ENCODE data around the gene EMILIN3. TPM values are rescaled to one million over a fixed set of nuclear protein-coding genes. Genes with fewer than 3 reads are reported as not detected.
A peak's percentile ranks its signal among the peaks of the same experiment; 100 is the strongest.

The EMILIN3 gene
- total RNA-seq, 2 donors from 2014 or later = 0.14 to 0.27 TPM

DNA sequence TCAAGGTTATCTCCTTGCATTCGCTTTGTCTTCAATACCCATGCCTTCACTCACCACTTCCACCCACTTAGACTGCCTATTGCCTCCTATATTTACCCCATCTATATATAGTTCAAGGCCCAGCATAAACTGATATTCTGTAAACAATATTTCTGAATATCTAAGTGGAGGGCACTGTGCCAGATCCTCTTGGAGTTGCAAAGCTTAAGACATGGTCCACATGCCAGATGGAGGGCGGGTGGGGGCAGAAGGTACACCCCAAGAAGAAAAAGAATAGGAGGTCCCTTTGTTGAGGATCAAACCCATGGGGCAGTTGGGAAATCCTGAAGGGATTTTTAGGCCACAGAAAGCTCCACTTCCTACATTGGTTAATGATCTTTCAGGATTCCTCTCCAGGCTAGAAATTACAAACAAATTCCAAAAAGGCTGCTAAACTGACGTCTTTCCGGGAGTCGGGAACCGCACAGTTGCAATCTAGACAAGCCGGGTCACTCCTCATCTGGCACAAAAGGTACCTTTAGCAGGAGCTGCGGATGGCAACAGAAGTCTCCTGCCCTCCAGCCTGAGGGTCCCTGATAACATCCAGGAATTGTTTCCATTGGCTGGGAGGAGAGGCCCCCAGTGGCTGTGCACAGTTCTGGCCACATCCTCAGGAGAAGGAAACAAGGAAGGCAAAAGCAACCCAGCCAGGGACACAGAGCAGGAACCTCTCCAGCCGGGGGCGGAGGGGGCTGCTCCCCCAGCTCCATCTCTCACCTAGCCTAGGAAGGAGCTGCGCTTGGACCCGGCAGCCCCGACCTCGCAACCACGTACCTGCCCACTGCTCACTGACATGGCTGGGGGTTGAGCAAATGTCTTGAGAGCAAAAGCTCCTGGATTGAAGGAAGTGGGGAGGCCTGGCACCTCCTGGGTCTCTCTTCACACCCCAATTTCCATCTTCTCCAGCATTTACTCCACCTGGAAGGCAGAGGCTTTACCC, 31.9 kb downstream of the EMILIN3 start:
- TF ChIP-seq, protein P1, sequence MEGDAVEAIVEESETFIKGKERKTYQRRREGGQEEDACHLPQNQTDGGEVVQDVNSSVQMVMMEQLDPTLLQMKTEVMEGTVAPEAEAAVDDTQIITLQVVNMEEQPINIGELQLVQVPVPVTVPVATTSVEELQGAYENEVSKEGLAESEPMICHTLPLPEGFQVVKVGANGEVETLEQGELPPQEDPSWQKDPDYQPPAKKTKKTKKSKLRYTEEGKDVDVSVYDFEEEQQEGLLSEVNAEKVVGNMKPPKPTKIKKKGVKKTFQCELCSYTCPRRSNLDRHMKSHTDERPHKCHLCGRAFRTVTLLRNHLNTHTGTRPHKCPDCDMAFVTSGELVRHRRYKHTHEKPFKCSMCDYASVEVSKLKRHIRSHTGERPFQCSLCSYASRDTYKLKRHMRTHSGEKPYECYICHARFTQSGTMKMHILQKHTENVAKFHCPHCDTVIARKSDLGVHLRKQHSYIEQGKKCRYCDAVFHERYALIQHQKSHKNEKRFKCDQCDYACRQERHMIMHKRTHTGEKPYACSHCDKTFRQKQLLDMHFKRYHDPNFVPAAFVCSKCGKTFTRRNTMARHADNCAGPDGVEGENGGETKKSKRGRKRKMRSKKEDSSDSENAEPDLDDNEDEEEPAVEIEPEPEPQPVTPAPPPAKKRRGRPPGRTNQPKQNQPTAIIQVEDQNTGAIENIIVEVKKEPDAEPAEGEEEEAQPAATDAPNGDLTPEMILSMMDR (IDR thresholded peaks at IDR 0.05) = no peak
- H3K4me3 ChIP-seq = no peak overlapping the region
- DNase-seq (ENCODE audit: low spot score) = no peak
- no peak overlapping the region for H3K27ac ChIP-seq
- H3K4me1 ChIP-seq (ENCODE audit: control insufficient read depth in 1 of 2, low read depth in 2 of 2) = peaks cover 1 to 13% of the 10 kb centered on the region in 2 donors
- no peaks in the 10 kb centered on the region for H3K27me3 ChIP-seq (replicated peaks; ENCODE audit: insufficient read depth)
- ATAC-seq (ENCODE audit: insufficient number of reproducible peaks, low FRiP score, low read depth) = no peak
- no peaks in the 10 kb centered on the region for H3K36me3 ChIP-seq
- no peaks in the 10 kb centered on the region for H3K9me3 ChIP-seq

DNA sequence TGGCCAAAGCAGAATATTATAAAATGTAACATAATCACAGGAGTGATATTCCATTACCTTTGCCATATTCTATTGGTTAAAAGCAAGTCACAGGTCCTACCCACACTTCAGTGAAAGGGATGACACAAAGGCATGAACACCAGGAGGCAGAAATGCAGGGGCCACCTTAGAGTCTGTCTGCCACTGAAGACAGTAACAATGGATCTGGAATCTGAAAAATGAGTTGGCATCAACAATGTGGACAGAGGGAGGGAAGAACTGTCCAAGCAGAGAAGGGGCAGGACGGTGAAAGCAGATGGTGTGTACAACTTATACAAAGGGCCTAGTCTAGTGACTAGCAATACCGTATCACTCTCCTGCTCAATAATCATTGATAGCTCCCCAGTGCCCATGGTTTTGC, 32.6 kb downstream of the EMILIN3 start:
- no peaks in the 10 kb centered on the region for H3K9me3 ChIP-seq
- no peak for DNase-seq (ENCODE audit: low spot score)
- H3K27ac ChIP-seq = no peak overlapping the region
- no peak for ATAC-seq (ENCODE audit: insufficient number of reproducible peaks, low FRiP score, low read depth)
- TF ChIP-seq, protein P1 (IDR thresholded peaks at IDR 0.05) = no peak
- peaks cover 2 to 10% of the 10 kb centered on the region in 2 donors for H3K4me1 ChIP-seq (ENCODE audit: control insufficient read depth in 1 of 2, low read depth in 2 of 2)
- no peaks in the 10 kb centered on the region for H3K27me3 ChIP-seq (replicated peaks; ENCODE audit: insufficient read depth)
- H3K36me3 ChIP-seq = no peaks in the 10 kb centered on the region
- H3K4me3 ChIP-seq = no peak overlapping the region

DNA sequence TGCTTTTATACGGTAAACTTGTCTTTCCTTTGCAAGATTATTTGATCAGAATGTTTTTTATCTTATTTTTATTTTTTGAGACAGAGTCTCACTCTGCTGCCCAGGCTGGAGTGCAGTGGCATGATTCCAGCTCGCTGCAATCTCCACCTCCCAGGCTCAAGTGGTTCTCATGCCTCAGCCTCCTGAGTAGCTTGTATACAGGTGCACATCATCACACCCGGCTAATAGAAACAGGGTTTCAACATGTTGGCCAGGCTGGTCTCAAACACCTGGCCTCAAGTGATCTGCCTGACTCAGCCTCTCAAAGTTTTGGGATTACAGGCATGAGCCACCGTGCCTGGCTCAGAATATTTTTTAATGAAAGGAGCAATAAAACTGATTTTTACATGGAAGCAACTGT, 34.9 kb downstream of the EMILIN3 start:
- Histone ChIP-seq H3K27me3 (replicated peaks; ENCODE audit: insufficient read depth) (no peaks in the 10 kb centered on the region), H3K36me3 (no peaks in the 10 kb centered on the region), H3K27ac (no peak overlapping the region), H3K9me3 (no peaks in the 10 kb centered on the region), H3K4me1 (ENCODE audit: control insufficient read depth in 1 of 2, low read depth in 2 of 2) (peaks cover 5 to 16% of the 10 kb centered on the region in 2 donors), H3K4me3 (no peak overlapping the region)
- DNase-seq (ENCODE audit: low spot score) = no peak
- ATAC-seq (ENCODE audit: insufficient number of reproducible peaks, low FRiP score, low read depth) = no peak
- TF ChIP-seq, protein P1 (IDR thresholded peaks at IDR 0.05) = no peak

DNA sequence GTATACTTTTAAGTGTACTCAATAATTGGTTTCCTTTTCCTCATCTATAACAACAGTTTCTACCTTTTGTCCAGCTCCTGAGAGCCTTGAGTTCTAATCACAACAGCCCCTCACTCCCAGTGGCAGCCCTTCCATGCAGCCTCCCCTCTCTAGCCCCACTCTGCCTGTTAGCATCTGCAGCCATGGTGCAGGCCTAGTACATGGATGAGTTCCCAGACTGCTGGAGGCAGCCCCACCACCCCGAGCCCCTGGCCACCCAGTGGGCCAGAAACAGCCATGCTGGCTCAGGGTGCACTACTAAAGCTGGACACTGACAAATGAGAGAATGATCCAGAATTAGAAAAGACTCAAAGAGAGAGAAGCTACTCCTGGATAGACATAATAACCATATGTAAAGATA, 35.7 kb downstream of the EMILIN3 start:
- TF ChIP-seq, protein P1 (IDR thresholded peaks at IDR 0.05) = no peak
- no peak overlapping the region for H3K27ac ChIP-seq
- no peak for DNase-seq (ENCODE audit: low spot score)
- no peaks in the 10 kb centered on the region for H3K36me3 ChIP-seq
- H3K27me3 ChIP-seq (replicated peaks; ENCODE audit: insufficient read depth) = no peaks in the 10 kb centered on the region
- H3K4me1 ChIP-seq (ENCODE audit: control insufficient read depth in 1 of 2, low read depth in 2 of 2) = peaks cover 5 to 16% of the 10 kb centered on the region in 2 donors
- H3K9me3 ChIP-seq = no peaks in the 10 kb centered on the region
- H3K4me3 ChIP-seq = no peak overlapping the region
- ATAC-seq (ENCODE audit: insufficient number of reproducible peaks, low FRiP score, low read depth) = no peak

DNA sequence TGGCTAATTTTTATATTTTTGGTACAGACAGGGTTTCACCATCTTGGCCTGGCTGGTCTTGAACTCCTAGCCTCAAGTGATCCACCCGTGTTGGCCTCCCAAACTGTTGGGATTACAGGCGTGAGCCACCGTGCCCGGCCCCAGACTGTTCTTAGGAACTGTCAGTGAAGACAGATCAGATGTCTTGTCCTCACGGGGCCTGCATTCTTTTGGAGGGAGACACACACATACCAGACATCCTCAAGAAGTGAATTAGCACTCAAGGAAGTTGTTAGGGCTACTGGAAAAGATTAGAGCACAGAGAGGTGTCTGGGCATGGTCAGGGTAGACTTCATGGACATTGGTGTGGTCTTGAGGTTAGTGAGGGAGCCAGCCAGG, 36.3 kb downstream of the EMILIN3 start:
- no peak for DNase-seq (ENCODE audit: low spot score)
- TF ChIP-seq, protein P1 (IDR thresholded peaks at IDR 0.05) = no peak
- Histone ChIP-seq H3K27me3 (replicated peaks; ENCODE audit: insufficient read depth) (no peaks in the 10 kb centered on the region), H3K4me3 (no peak overlapping the region), H3K9me3 (no peaks in the 10 kb centered on the region), H3K36me3 (no peaks in the 10 kb centered on the region), H3K27ac (peak overlapping the region; percentile 82 to 91), H3K4me1 (ENCODE audit: control insufficient read depth in 1 of 2, low read depth in 2 of 2) (peaks cover 5 to 16% of the 10 kb centered on the region in 2 donors)
- ATAC-seq (ENCODE audit: insufficient number of reproducible peaks, low FRiP score, low read depth) = no peak
